AG10803 (cell line): ENCODE data around the gene LMAN2L.

Source experiments
- DNase-seq: peaks from one replicate; pipeline ENCODE4 v3.0.0; 2010; ENCODE audit warnings: low read depth
- H3K4me3 ChIP-seq: 2 replicates; pipeline ENCODE4 v1.5.1; 2011; ENCODE audit warnings: mild to moderate bottlenecking, low read length, control low read depth
- TF ChIP-seq, protein P1 (sequence below): conservative IDR thresholded peaks from 2 replicates; pipeline ENCODE4 v1.5.1; 2011; ENCODE audit warnings: mild to moderate bottlenecking, low read length, control low read depth, inconsistent platforms

Gene LMAN2L

GRCh38 chr2:96729748-96730147 lies 10.1 kb downstream of the LMAN2L start:
- TF ChIP-seq, protein P1, sequence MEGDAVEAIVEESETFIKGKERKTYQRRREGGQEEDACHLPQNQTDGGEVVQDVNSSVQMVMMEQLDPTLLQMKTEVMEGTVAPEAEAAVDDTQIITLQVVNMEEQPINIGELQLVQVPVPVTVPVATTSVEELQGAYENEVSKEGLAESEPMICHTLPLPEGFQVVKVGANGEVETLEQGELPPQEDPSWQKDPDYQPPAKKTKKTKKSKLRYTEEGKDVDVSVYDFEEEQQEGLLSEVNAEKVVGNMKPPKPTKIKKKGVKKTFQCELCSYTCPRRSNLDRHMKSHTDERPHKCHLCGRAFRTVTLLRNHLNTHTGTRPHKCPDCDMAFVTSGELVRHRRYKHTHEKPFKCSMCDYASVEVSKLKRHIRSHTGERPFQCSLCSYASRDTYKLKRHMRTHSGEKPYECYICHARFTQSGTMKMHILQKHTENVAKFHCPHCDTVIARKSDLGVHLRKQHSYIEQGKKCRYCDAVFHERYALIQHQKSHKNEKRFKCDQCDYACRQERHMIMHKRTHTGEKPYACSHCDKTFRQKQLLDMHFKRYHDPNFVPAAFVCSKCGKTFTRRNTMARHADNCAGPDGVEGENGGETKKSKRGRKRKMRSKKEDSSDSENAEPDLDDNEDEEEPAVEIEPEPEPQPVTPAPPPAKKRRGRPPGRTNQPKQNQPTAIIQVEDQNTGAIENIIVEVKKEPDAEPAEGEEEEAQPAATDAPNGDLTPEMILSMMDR = no peak
- H3K4me3 ChIP-seq = no peak overlapping the region
- DNase-seq = no peak

- peak; percentile 67 for DNase-seq
- TF ChIP-seq, protein P1 = no peak
- H3K4me3 ChIP-seq = no peak overlapping the region
Measured at GRCh38 chr2:96727431-96727830, 12.4 kb downstream of the LMAN2L start.

- DNase-seq = no peak
- TF ChIP-seq, protein P1 = no peak
- no peak overlapping the region for H3K4me3 ChIP-seq
Measured at GRCh38 chr2:96726131-96726530, 13.7 kb downstream of the LMAN2L start.

DNA sequence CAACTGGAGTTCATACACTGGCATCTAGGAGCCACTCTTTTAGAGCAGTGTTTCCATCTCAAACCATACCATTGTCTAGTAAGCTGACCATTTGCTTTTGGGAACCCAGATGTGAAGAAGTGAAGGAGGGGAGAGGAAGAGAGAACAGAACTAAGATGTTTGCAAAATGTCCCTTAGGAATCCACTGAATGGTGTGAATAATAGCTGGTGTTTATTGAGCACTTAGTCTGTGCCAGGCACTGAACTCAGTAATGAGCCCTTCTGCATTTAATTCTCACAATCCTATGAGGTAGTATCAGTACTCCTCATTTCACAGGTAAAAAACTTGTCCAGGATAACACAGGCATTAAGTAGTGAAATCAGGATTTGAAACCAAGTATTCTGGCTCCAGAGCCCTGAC lies 23.5 kb downstream of the LMAN2L start:
- no peak for DNase-seq
- no peak overlapping the region for H3K4me3 ChIP-seq
- TF ChIP-seq, protein P1 = no peak

DNA sequence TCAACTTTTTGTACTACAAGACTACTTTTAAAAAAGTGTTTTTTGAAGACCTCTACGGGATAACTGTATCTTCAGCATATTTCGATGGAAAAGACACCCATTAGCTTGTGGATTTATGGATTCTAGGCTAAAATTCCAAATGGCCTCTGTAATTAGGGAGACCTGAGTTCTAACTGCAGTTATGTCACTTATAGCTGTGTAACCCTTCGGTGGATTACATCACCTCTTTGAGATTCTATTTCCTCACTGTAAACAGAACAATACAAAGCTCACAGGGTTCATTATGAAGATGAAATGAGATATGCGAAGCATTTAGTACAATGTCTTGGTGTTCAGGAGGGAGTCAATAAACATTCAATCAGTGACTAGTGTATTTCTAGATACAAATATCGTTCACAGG lies 24.2 kb downstream of the LMAN2L start:
- peak; percentile 10 for DNase-seq
- H3K4me3 ChIP-seq = no peak overlapping the region
- TF ChIP-seq, protein P1 = no peak

GRCh38 chr2:96710985-96711384 lies 28.9 kb downstream of the LMAN2L start:
- no peak for DNase-seq
- no peak overlapping the region for H3K4me3 ChIP-seq
- TF ChIP-seq, protein P1 = no peak

GRCh38 chr2:96703021-96703751 lies 36.7 kb downstream of the LMAN2L start:
- H3K4me3 ChIP-seq = no peak overlapping the region
- TF ChIP-seq, protein P1 = no peak
- DNase-seq = no peak
